ENCODE data around the gene HIF3A. TPM values are rescaled to one million over a fixed set of nuclear protein-coding genes. Genes with fewer than 3 reads are reported as not detected.

HIF3A gene
- total and polyA plus RNA-seq, 2 of the 8 experiments (the other 6 are each of a cell fraction or from before 2014, with no cell fraction given): 38.6 to 38.8 TPM

- ChIA-PET POLR2A (ENCODE audit: partially characterized antibody) (interaction anchor here (1.0 to 1.4 kb wide), 3 partner anchors 13 to 47 kb away, joined by 3 to 5 read pairs (median 4); no protein-coding TSS in a partner anchor), CTCF (ENCODE audit: partially characterized antibody) (interaction anchor here (0.6 to 4.3 kb wide), 17 partner anchors 9 to 257 kb away, joined by 3 to 58 read pairs (median 4); partner anchors contain the start of genes CCDC8 and HIF3A)
- Histone ChIP-seq H2BK5ac (ENCODE audit: low read depth, low read length) (peak overlapping the region; percentile 98; the same call in 1 of the 2 replicates), H3K27ac (ENCODE audit: low read depth, low read length) (no peak overlapping the region), H3K79me2 (ENCODE audit: control insufficient read depth in 1 of 2, insufficient read depth in 2 of 2, low read length in 2 of 2) (peaks cover 8 to 48% of the 10 kb centered on the region in 2 experiments; a peak in 3 of 4 replicates), H2AK5ac (ENCODE audit: low read depth, low read length) (no peak overlapping the region), H2AFZ (ENCODE audit: low read length) (no peak overlapping the region), H4K91ac (replicated peaks; ENCODE audit: insufficient read length, low read length) (no peak overlapping the region), H3K4me3 (ENCODE audit: extremely low read depth in 1 of 4, insufficient read depth in 2 of 4, low read depth in 3 of 4, low read length in 4 of 4) (peak overlapping the region; percentile 70 to 95 (median 84)), H3K27me3 (replicated peaks in 1 of 4; ENCODE audit: control insufficient read depth in 3 of 4, extremely low read depth in 1 of 4, insufficient read depth in 3 of 4, low read length in 3 of 4) (no peaks in the 10 kb centered on the region), H3K18ac (ENCODE audit: extremely low read depth, low read length) (no peak overlapping the region), H2BK20ac (ENCODE audit: low read length) (no peak overlapping the region), H3K36me3 (ENCODE audit: control insufficient read depth in 2 of 4, insufficient read depth in 4 of 4, low read length in 3 of 4) (no peaks in the 10 kb centered on the region; a peak in 1 of 8 replicates), H3K23ac (ENCODE audit: insufficient read length) (no peak overlapping the region), H3K56ac (replicated peaks; ENCODE audit: insufficient read length, low read depth, low read length) (no peak overlapping the region), H2BK12ac (ENCODE audit: low read depth, low read length) (no peak overlapping the region), H4K5ac (ENCODE audit: insufficient read length, low read depth, low read length) (no peak overlapping the region), H3K9ac (replicated peaks in 1 of 4; ENCODE audit: extremely low read depth in 1 of 4, low read depth in 3 of 4, low read length in 3 of 4) (peak overlapping the region in 1 of 4 experiments; percentile 95; a peak in 2 of 7 replicates), H4K20me1 (replicated peaks in 1 of 2; ENCODE audit: control insufficient read depth in 1 of 2, insufficient read depth in 2 of 2, low read length in 2 of 2) (peaks cover 5 to 15% of the 10 kb centered on the region in 2 experiments), H3K4ac (replicated peaks; ENCODE audit: insufficient read length, low read depth, low read length) (no peak overlapping the region), H3K23me2 (ENCODE audit: low read depth, low read length) (peaks cover 2% of the 10 kb centered on the region; the same call in 1 of the 2 replicates), H2BK120ac (replicated peaks; ENCODE audit: low read depth, low read length) (no peak overlapping the region), H4K8ac (ENCODE audit: extremely low read depth, insufficient read depth, low read length) (no peak overlapping the region), H2BK15ac (ENCODE audit: low read length) (no peak overlapping the region), H3K79me1 (ENCODE audit: low read depth, low read length) (peaks cover 10% of the 10 kb centered on the region), H3K4me1 (replicated peaks in 1 of 4; ENCODE audit: control insufficient read depth in 3 of 4, insufficient read depth in 4 of 4, low read length in 3 of 4) (peaks cover 3 to 16% (median 5%) of the 10 kb centered on the region in 4 experiments), H3K4me2 (ENCODE audit: insufficient read depth in 1 of 2, low read depth in 2 of 2, low read length in 2 of 2) (peak overlapping the region; percentile 59 to 91), H3K14ac (ENCODE audit: insufficient read length) (no peak overlapping the region), H3K9me3 (ENCODE audit: insufficient read depth in 2 of 2, low read depth in 1 of 2, low read length in 1 of 2) (peaks cover 0 to 2% of the 10 kb centered on the region in 2 experiments; a peak in 1 of 4 replicates)
- FAIRE-seq: no peak
- no peak for DNase-seq (ENCODE audit: low read depth in 1 of 2, low spot score in 2 of 2)
- peak; percentile 12 for TF ChIP-seq SAP30 (IDR thresholded peaks at IDR 0.05; ENCODE audit: insufficient read depth, insufficient replicate concordance, low read length)
- TF ChIP-seq USF2 (IDR thresholded peaks at IDR 0.05; ENCODE audit: low read length): no peak
- 27% methylated on average over 3 of the region's 3 CpGs; no CpG with 5 or more reads in 1 of the 2 experiments for WGBS, 2 experiments (ENCODE audit: extremely low coverage in 1 of 2, insufficient coverage in 1 of 2, insufficient read length in 1 of 2, insufficient replicate concordance in 2 of 2, low coverage in 1 of 2, low lambda C conversion rate in 2 of 2, missing lambda C conversion rate in 1 of 2)
Measured at GRCh38 chr19:46347572-46347883, 50.7 kb downstream of the HIF3A start.

All from H1 (cell line).